ENCODE measurements around the gene PICK1. TPM values are rescaled to one million over a fixed set of nuclear protein-coding genes. Genes with fewer than 3 reads are reported as not detected.

Gene PICK1
- polyA plus RNA-seq, 1 experiment: 32.4 TPM

- CTCF ChIA-PET: no interaction called here
These were observed 9.8 kb downstream of the PICK1 start for GRCh38 chr22:38067028-38067415.

GRCh38 chr22:38067761-38068360 lies 10.7 kb downstream of the PICK1 start:
- ChIA-PET POLR2A (no interaction called here), CTCF (interaction anchor here (0.9 to 2.8 kb wide), 6 partner anchors 11 to 504 kb away, joined by 4 to 14 read pairs (median 8); partner anchors contain the start of gene PICK1)
- DNase-seq (ENCODE audit: low read depth): no peak
- Histone ChIP-seq H3K4me3 (ENCODE audit: low read depth, low read length) (no peak overlapping the region), H3K27me3 (ENCODE audit: control insufficient read depth, insufficient read depth, low read length) (no peaks in the 10 kb centered on the region), H3K36me3 (ENCODE audit: control insufficient read depth, insufficient read depth, low read length) (peaks cover 18% of the 10 kb centered on the region)
- no peak for TF ChIP-seq CTCF (IDR thresholded peaks at IDR 0.05; ENCODE audit: insufficient read depth, low read depth, low read length)

More at GRCh38 chr22:38067028-38067415, 9.8 kb downstream of the PICK1 start:
- Histone ChIP-seq H3K27me3 (ENCODE audit: control insufficient read depth, insufficient read depth, low read length) (no peaks in the 10 kb centered on the region), H3K36me3 (ENCODE audit: control insufficient read depth, insufficient read depth, low read length) (peaks cover 16% of the 10 kb centered on the region), H3K4me3 (ENCODE audit: low read depth, low read length) (no peak overlapping the region)
- POLR2A ChIA-PET: no interaction called here
- TF ChIP-seq CTCF (IDR thresholded peaks at IDR 0.05; ENCODE audit: insufficient read depth, low read depth, low read length): no peak
- DNase-seq (ENCODE audit: low read depth): no peak

- POLR2A ChIA-PET: no interaction called here
- DNase-seq (ENCODE audit: low read depth): no peak
- TF ChIP-seq CTCF (IDR thresholded peaks at IDR 0.05; ENCODE audit: insufficient read depth, low read depth, low read length): no peak
- Histone ChIP-seq H3K36me3 (ENCODE audit: control insufficient read depth, insufficient read depth, low read length) (peaks cover 24% of the 10 kb centered on the region), H3K27me3 (ENCODE audit: control insufficient read depth, insufficient read depth, low read length) (no peaks in the 10 kb centered on the region), H3K4me3 (ENCODE audit: low read depth, low read length) (no peak overlapping the region)
- CTCF ChIA-PET: interaction anchor here (0.9 to 2.8 kb wide), 12 partner anchors 10 to 503 kb away, joined by 3 to 14 read pairs (median 4); partner anchors contain the start of genes PICK1 and SLC16A8
These were observed 11.6 kb downstream of the PICK1 start for GRCh38 chr22:38068641-38069371.

DNA sequence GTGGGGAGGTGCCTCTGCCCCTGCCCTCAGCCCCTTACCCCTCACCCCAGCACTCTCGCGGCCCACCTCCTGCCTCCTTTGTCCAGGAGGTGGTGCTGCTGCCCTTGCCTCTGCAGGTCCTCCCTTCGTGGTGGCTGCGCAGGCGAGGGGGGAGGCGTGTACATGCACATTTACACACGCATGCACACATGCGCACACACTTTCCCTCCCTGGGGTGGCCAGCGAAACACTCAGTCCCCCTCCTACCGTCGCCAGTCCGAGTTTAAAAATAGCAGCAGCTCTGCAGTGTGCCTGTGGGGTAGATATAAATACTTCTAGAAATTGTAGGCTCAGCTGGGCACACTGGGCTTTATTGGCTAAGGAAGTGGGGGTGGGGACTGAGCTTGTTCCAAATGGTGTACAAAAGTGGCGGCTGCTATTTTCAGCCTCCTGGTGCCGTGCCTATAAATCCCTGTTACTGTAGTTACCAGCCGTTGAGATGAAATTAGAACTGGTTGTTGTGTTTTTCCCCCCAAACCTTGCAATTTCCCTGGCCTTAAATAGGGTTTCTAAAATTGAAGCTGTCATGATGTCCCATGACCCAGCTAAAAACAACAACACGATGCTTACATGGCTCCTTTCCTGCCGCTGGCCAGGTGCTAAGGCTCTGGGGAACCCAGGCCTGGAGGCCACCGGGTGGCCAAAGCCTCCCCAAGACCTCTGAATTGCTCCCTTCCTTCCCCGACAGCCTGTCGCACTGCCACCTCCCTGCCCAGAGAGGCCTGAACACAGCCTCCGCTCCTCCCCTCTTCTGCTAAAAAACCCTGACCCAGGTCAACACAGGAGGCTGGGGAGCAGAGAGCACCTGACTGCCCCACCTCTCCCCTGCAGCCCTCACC lies 12.4 kb downstream of the PICK1 start:
- Histone ChIP-seq H3K36me3 (ENCODE audit: control insufficient read depth, insufficient read depth, low read length) (peaks cover 24% of the 10 kb centered on the region), H3K4me3 (ENCODE audit: low read depth, low read length) (no peak overlapping the region), H3K27me3 (ENCODE audit: control insufficient read depth, insufficient read depth, low read length) (no peaks in the 10 kb centered on the region)
- CTCF ChIA-PET: interaction anchor here (0.6 to 2.8 kb wide), 17 partner anchors 11 to 783 kb away, joined by 3 to 14 read pairs (median 3); partner anchors contain the start of genes KDELR3, PICK1 and SLC16A8
- DNase-seq (ENCODE audit: low read depth): no peak
- peak; percentile 75 for TF ChIP-seq CTCF (IDR thresholded peaks at IDR 0.05; ENCODE audit: insufficient read depth, low read depth, low read length)
- POLR2A ChIA-PET: no interaction called here

Measured in BJ (cell line).